IMR-90 (cell line): ENCODE results near the gene SHC1. TPM values are rescaled to one million over a fixed set of nuclear protein-coding genes. Genes with fewer than 3 reads are reported as not detected.

Experiments used
- ATAC-seq: fragments of 200-7000 bp; cut with Tn5 transposase; 2 replicates; pipeline ENCODE4 v1.9.1; 2020; ENCODE audit warnings: low read depth, mild to moderate bottlenecking, moderate library complexity
- BruUV-seq: library from RNA; stranded (reverse); fragments of 400-500 nt; replicated peaks from 2 replicates; lab custom pipeline; 2021; lab: Mats Ljungman, UMichigan
- CTCF ChIA-PET: fragments of 300-600 bp; formaldehyde crosslinking; extraction: SDS; loops from one replicate; lab custom pipeline; 2021; ENCODE audit warnings: antibody characterized with exemption; lab: Yijun Ruan, JAX
- POLR2A ChIA-PET: fragments of 300-600 bp; sonication (Branson Sonifier 250); formaldehyde crosslinking; loops from one replicate; lab custom pipeline; 2022; ENCODE audit warnings: antibody characterized with exemption; ENCODE audit not compliant: unreplicated experiment; lab: Charles Lee
- DNase-seq: peaks from one replicate; pipeline ENCODE4 v3.0.0; 2013
- H2AFZ ChIP-seq: replicated peaks from 2 replicates; pipeline ENCODE3; 2013; ENCODE audit warnings: low read length, mild to moderate bottlenecking; ENCODE audit not compliant: poor library complexity
- H2AK5ac ChIP-seq: 2 replicates; pipeline ENCODE4 v1.6.1; 2013; ENCODE audit warnings: low read depth, low read length, inconsistent platforms
- H2AK9ac ChIP-seq: replicated peaks from 2 replicates; pipeline ENCODE3; 2013; ENCODE audit warnings: mild to moderate bottlenecking, low read depth, low read length, moderate library complexity; ENCODE audit not compliant: poor library complexity
- H2BK120ac ChIP-seq: 2 replicates; pipeline ENCODE4 v1.6.1; 2013; ENCODE audit warnings: low read depth, low read length, inconsistent platforms
- H2BK15ac ChIP-seq: 3 replicates; pipeline ENCODE4 v1.6.1; 2013; ENCODE audit warnings: low read depth, low read length, inconsistent platforms
- H2BK20ac ChIP-seq: 2 replicates; pipeline ENCODE4 v1.6.1; 2013; ENCODE audit warnings: low read depth, mild to moderate bottlenecking, inconsistent platforms, low read length, moderate library complexity
- H2BK5ac ChIP-seq: 2 replicates; pipeline ENCODE4 v1.6.1; 2013; ENCODE audit warnings: mild to moderate bottlenecking, low read depth, low read length, inconsistent platforms; ENCODE audit not compliant: poor library complexity, severe bottlenecking
- H3K14ac ChIP-seq: replicated peaks from 2 replicates; pipeline ENCODE4 v1.6.1; 2013; ENCODE audit warnings: low read depth, low read length, inconsistent platforms
- H3K18ac ChIP-seq: 2 replicates; pipeline ENCODE4 v1.6.1; 2013; ENCODE audit warnings: low read depth, low read length, control low read depth
- H3K23ac ChIP-seq: 2 replicates; pipeline ENCODE4 v1.6.1; 2013; ENCODE audit warnings: low read depth, low read length, inconsistent platforms
- H3K27ac ChIP-seq: 2 replicates; pipeline ENCODE4 v1.5.1; 2013; ENCODE audit warnings: mild to moderate bottlenecking, control low read depth, low read length; ENCODE audit not compliant: insufficient read depth
- H3K27me3 ChIP-seq: 2 replicates; pipeline ENCODE4 v1.6.1; 2013; ENCODE audit warnings: low read length; ENCODE audit not compliant: control insufficient read depth, insufficient read depth
- H3K36me3 ChIP-seq: 2 replicates; pipeline ENCODE4 v1.6.1; 2013; ENCODE audit warnings: low read length, mixed read lengths; ENCODE audit not compliant: control insufficient read depth, insufficient read depth
- H3K4ac ChIP-seq: 2 replicates; pipeline ENCODE4 v1.6.1; 2013; ENCODE audit warnings: low read depth, low read length, inconsistent platforms
- H3K4me1 ChIP-seq: 2 replicates; pipeline ENCODE4 v1.6.1; 2013; ENCODE audit warnings: low read length, mixed read lengths; ENCODE audit not compliant: control insufficient read depth, insufficient read depth
- H3K4me2 ChIP-seq: 2 replicates; pipeline ENCODE4 v1.6.1; 2013; ENCODE audit warnings: low read depth, mild to moderate bottlenecking, control low read depth, low read length, moderate library complexity
- H3K4me3 ChIP-seq: 2 replicates; pipeline ENCODE4 v1.5.1; 2013; ENCODE audit warnings: low read depth, mild to moderate bottlenecking, control low read depth, low read length, moderate library complexity; ENCODE audit not compliant: insufficient read depth
- H3K56ac ChIP-seq: 2 replicates; pipeline ENCODE4 v1.6.1; 2013; ENCODE audit warnings: low read length, inconsistent platforms; ENCODE audit not compliant: insufficient read depth; ENCODE audit errors: extremely low read depth
- H3K79me1 ChIP-seq, 2 experiments: 2 replicates each; pipeline ENCODE4 v1.6.1; 2013; ENCODE audit warnings: low read length in 2 of 2, inconsistent platforms in 1 of 2, low read depth in 1 of 2
- H3K9ac ChIP-seq: 2 replicates; pipeline ENCODE4 v1.6.1; 2013; ENCODE audit warnings: low read depth, low read length, control low read depth
- H3K9me1 ChIP-seq: 2 replicates; pipeline ENCODE4 v1.6.1; 2013; ENCODE audit warnings: low read length, inconsistent platforms; ENCODE audit not compliant: insufficient read depth
- H3K9me3 ChIP-seq: 2 replicates; pipeline ENCODE4 v1.6.1; 2013; ENCODE audit warnings: low read length; ENCODE audit not compliant: control insufficient read depth, insufficient read depth
- H4K20me1 ChIP-seq: 2 replicates; pipeline ENCODE4 v1.6.1; 2013; ENCODE audit warnings: low read length, inconsistent platforms; ENCODE audit not compliant: insufficient read depth
- H4K5ac ChIP-seq: 2 replicates; pipeline ENCODE4 v1.6.1; 2013; ENCODE audit warnings: mild to moderate bottlenecking, low read depth, low read length, control low read depth
- H4K8ac ChIP-seq, 2 experiments: 2 replicates each; pipeline ENCODE4 v1.6.1; 2013; ENCODE audit warnings: low read depth in 2 of 2, low read length in 2 of 2, control low read depth in 1 of 2, inconsistent platforms in 1 of 2
- H4K91ac ChIP-seq: 2 replicates; pipeline ENCODE4 v1.6.1; 2013; ENCODE audit warnings: low read depth, low read length, inconsistent platforms; ENCODE audit not compliant: insufficient read depth
- CHD1 ChIP-seq: IDR thresholded peaks from 2 replicates; pipeline ENCODE4 v1.6.1; 2012; ENCODE audit warnings: low read depth, low read length, improper control_type of control experiment
- ELK1 ChIP-seq: fragments of 150-350 bp; IDR thresholded peaks from 2 replicates; pipeline ENCODE4 v1.6.1; 2016; ENCODE audit warnings: low read depth, mild to moderate bottlenecking, low read length, moderate library complexity, borderline replicate concordance
- FOS ChIP-seq: fragments of 150-350 bp; IDR thresholded peaks from 2 replicates; pipeline ENCODE4 v1.6.1; 2016; ENCODE audit warnings: low read depth, low read length
- MAZ ChIP-seq: IDR thresholded peaks from 2 replicates; pipeline ENCODE4 v1.6.1; 2012; ENCODE audit warnings: low read depth, mild to moderate bottlenecking, low read length, improper control_type of control experiment, moderate library complexity, borderline replicate concordance
- MXI1 ChIP-seq: IDR thresholded peaks from 2 replicates; pipeline ENCODE4 v1.6.1; 2012; ENCODE audit warnings: low read depth, mild to moderate bottlenecking, low read length, moderate library complexity, borderline replicate concordance
- POLR2A ChIP-seq: IDR thresholded peaks from 2 replicates; pipeline ENCODE4 v1.6.1; 2012; ENCODE audit warnings: mild to moderate bottlenecking, low read depth, low read length
- WGBS, 2 experiments: methylation state at CpG; one replicate each; pipeline versions ENCODE4 v1.1.5 to v1.1.7; 2013; ENCODE audit warnings: missing lambda C conversion rate in 2 of 2; ENCODE audit not compliant: insufficient read length in 1 of 2; ENCODE audit errors: extremely low coverage in 2 of 2; 5-methylcytosine and 5-hydroxymethylcytosine counted together
- dilution Hi-C: fragments of 300-500 bp; cut with HindIII; formaldehyde crosslinking; loops from one replicate; pipeline ENCODE4 v1.14.3; 2018; ENCODE audit warnings: low sequenced_read_pairs; ENCODE audit not compliant: unreplicated experiment
- in situ Hi-C: fragments of 300-500 bp; cut with MboI; formaldehyde crosslinking; loops from 3 replicates; pipeline ENCODE4 v1.14.3; 2019; ENCODE audit warnings: low sequenced_read_pairs, inconsistent platforms, mixed read lengths
- intact Hi-C: fragments of 100-400 bp; cut with micrococcal nuclease; formaldehyde crosslinking; loops from 2 replicates; pipeline ENCODE4 v1.10.0; 2022
- polyA plus RNA-seq, 3 experiments: library from polyadenylated mRNA; depleted of rRNA; stranded (reverse); fragments of >200 nt; gene quantifications; 2 replicates each; pipeline ENCODE4 v1.2.3, GENCODE V29; 2012; ENCODE audit warnings: low replicate concordance in 1 of 3
- total RNA-seq: library from RNA; depleted of rRNA; stranded (reverse); fragments of >200 nt; gene quantifications from 2 replicates; pipeline ENCODE4 v1.2.3, GENCODE V29; 2012
- TF ChIP-seq, protein P1 (sequence below): fragments of 150-350 bp; IDR thresholded peaks from 2 replicates; pipeline ENCODE4 v1.6.1; 2017; ENCODE audit warnings: mild to moderate bottlenecking, antibody characterized with exemption, low read length, low read depth

The SHC1 gene
- total and polyA plus RNA-seq, 2 of the 4 experiments (the other 2 are of a cell fraction) = 352 to 355 TPM

DNA sequence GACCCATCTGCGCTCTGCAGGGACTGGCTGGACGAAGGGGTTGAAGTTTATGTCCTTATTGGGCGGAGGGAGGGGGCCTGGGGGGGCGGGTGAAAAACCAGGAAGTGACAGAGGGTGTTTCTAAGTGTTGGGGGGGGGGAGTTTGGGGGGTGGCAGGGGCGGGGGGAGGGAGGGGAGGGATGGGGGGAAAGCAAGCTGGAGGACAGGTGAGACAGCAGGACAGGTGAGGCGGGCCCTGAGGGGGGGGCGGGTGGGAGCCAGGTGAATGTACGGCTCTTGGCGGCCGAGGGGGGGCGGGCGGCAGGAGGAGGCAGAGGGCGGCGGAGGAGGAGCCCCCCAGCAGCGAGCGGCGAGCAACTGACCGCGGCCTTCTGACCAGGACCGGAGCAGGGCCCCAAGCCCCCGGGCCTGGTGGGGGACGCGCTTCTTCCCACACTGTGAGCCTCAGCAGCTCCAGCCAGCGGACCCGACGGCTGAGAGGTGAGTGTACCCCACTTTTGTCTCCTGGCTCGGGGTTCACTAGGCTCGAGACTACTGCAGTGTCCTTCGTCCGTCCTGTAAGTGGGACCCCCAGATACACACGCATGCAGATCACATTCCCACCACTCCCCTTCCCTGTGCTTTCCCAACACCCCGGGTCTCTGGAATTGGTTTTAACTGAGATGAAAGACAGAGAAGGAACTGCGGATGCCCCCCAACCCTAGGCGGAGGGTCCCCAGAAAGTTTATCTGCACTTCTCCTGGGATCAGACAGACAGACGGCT lies 32.1 kb upstream of the SHC1 start, which contains the start of gene ZBTB7B:
Gene ZBTB7B (plus strand): TSS at position 339 of the 763 bp plus-strand sequence. CDS start 11,859 bp downstream, outside the sequence.
- ATAC-seq (peak; percentile 9), DNase-seq (no peak)
- Histone ChIP-seq H2BK120ac (peak within 1 kb of the TSS; percentile 93), H3K79me1 (peaks cover 14 to 66% of the 10 kb centered on the region in 2 experiments), H3K36me3 (no peaks in the 10 kb centered on the region; the same call in none of the 2 replicates), H2AK5ac (peak within 1 kb of the TSS; percentile 99), H4K91ac (peak within 1 kb of the TSS; percentile 98), H2AFZ (peak within 1 kb of the TSS; percentile 93), H2AK9ac (peak within 1 kb of the TSS; percentile 99), H3K56ac (peak within 1 kb of the TSS; percentile 93), H2BK15ac (peak within 1 kb of the TSS; percentile 95; the same call in 2 of the 3 replicates), H3K14ac (peak within 1 kb of the TSS; percentile 100), H2BK20ac (peak within 1 kb of the TSS; percentile 70), H3K23ac (peak within 1 kb of the TSS; percentile 99), H3K4me2 (peak within 1 kb of the TSS; percentile 97), H3K27ac (peak within 1 kb of the TSS; percentile 99), H4K20me1 (no peaks in the 10 kb centered on the region), H2BK5ac (peak within 1 kb of the TSS; percentile 94), H4K8ac (peak within 1 kb of the TSS; percentile 92 to 98), H3K4me3 (peak within 1 kb of the TSS; percentile 98), H3K4me1 (peaks cover 21% of the 10 kb centered on the region), H3K9me3 (no peaks in the 10 kb centered on the region), H4K5ac (peak within 1 kb of the TSS; percentile 92), H3K9me1 (peaks cover 12% of the 10 kb centered on the region), H3K4ac (peak within 1 kb of the TSS; percentile 99), H3K9ac (peak within 1 kb of the TSS; percentile 95), H3K18ac (peak within 1 kb of the TSS; percentile 96), H3K27me3 (no peaks in the 10 kb centered on the region)
- TF ChIP-seq POLR2A (no peak), FOS (no peak), MAZ (no peak), MXI1 (no peak), ELK1 (no peak), CHD1 (no peak)
- TF ChIP-seq, protein P1, sequence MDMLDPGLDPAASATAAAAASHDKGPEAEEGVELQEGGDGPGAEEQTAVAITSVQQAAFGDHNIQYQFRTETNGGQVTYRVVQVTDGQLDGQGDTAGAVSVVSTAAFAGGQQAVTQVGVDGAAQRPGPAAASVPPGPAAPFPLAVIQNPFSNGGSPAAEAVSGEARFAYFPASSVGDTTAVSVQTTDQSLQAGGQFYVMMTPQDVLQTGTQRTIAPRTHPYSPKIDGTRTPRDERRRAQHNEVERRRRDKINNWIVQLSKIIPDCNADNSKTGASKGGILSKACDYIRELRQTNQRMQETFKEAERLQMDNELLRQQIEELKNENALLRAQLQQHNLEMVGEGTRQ = no peak
- in situ Hi-C loops (no loop called here), intact Hi-C loops (loop anchor here (5.0 kb wide), 1 partner anchor 50 kb away; the partner anchor contains the start of gene ADAM15), dilution Hi-C loops (no loop called here)
- POLR2A ChIA-PET = no interaction called here
- no TSS peak for BruUV-seq
- CTCF ChIA-PET = interaction anchor here (0.6 to 1.6 kb wide), 2 partner anchors 14 to 16 kb away, joined by 3 to 7 read pairs; no protein-coding TSS in a partner anchor
- 0% methylated on average over 11 of the region's 35 CpGs; no CpG with 5 or more reads in 1 of the 2 experiments for WGBS, 2 experiments
